HepG2 (cell line): Measurements from ENCODE around the gene SNX18. TPM values are rescaled to one million over a fixed set of nuclear protein-coding genes. Genes with fewer than 3 reads are reported as not detected.

Experiments
- ATAC-seq: fragments of 200-7000 bp; cut with Tn5 transposase; 3 replicates; pipeline ENCODE4 v1.9.1; 2020; ENCODE audit warnings: mild to moderate bottlenecking, moderate library complexity
- BruUV-seq: library from RNA; stranded (reverse); fragments of 400-500 nt; replicated peaks from 2 replicates; lab custom pipeline; 2021; lab: Mats Ljungman, UMichigan
- CTCF ChIA-PET: fragments of 300-600 bp; formaldehyde crosslinking; extraction: SDS; loops from one replicate; lab custom pipeline; 2021; ENCODE audit warnings: low total read pairs, inconsistent platforms, low intra/inter-chr PET ratio; lab: Yijun Ruan, JAX
- POLR2A ChIA-PET: fragments of 350-600 bp; sonication (Branson Sonifier 250); formaldehyde crosslinking; loops from one replicate; lab custom pipeline; 2020; ENCODE audit warnings: antibody characterized with exemption, inconsistent platforms; lab: Yijun Ruan, JAX
- DNase-seq: peaks from one replicate; pipeline ENCODE4 v3.0.0-alpha.2; 2015; ENCODE audit warnings: low spot score
- FAIRE-seq: peaks from 3 replicates; lab custom pipeline; 2011; peaks lifted over from hg19 to GRCh38; lab: Jason Lieb, UNC
- H2AFZ ChIP-seq: one replicate; pipeline ENCODE4 v1.6.1; 2011; ENCODE audit warnings: low read length, inconsistent platforms
- H3K27ac ChIP-seq: fragments of 300-600 bp; 3 replicates; pipeline ENCODE4 v1.8.0; 2011; ENCODE audit warnings: mixed run types, mild to moderate bottlenecking, mixed read lengths, low read length, inconsistent platforms; ENCODE audit not compliant: insufficient read depth; ENCODE audit errors: extremely low read length
- H3K27me3 ChIP-seq, 2 experiments: fragments of 200-600 bp in 1 of 2; 2 replicates in 1 of 2; 3 replicates in 1 of 2; pipeline versions ENCODE4 v1.6.0 to v1.8.0; 2011; ENCODE audit warnings: low read length in 2 of 2, mild to moderate bottlenecking in 2 of 2, moderate library complexity in 2 of 2, inconsistent platforms in 1 of 2; ENCODE audit not compliant: insufficient read depth in 2 of 2, control insufficient read depth in 1 of 2
- H3K36me3 ChIP-seq, 2 experiments: fragments of 200-600 bp in 1 of 2; replicated peaks in 1 of 2; 2 replicates in 1 of 2; 3 replicates in 1 of 2; pipeline versions ENCODE4 v1.5.1 to v1.8.0; 2011; ENCODE audit warnings: low read length in 2 of 2, inconsistent platforms in 1 of 2; ENCODE audit not compliant: insufficient read depth in 2 of 2, control insufficient read depth in 1 of 2
- H3K4me1 ChIP-seq: 2 replicates; pipeline ENCODE4 v1.5.1; 2012; ENCODE audit warnings: low read length, inconsistent platforms; ENCODE audit not compliant: insufficient read depth
- H3K4me2 ChIP-seq: 2 replicates; pipeline ENCODE4 v1.6.0; 2011; ENCODE audit warnings: low read depth, low read length, inconsistent platforms
- H3K4me3 ChIP-seq, 3 experiments: fragments of 200-600 bp in 1 of 3; sonication (generic), shearing (Covaris generic) in 1 of 3; replicated peaks in 1 of 3; 2 replicates each; pipeline ENCODE4 v1.5.1; 2011 to 2016; ENCODE audit warnings: low read length in 3 of 3, inconsistent platforms in 2 of 3, low read depth in 2 of 3, mild to moderate bottlenecking in 2 of 3, control low read depth in 1 of 3, mixed read lengths in 1 of 3; ENCODE audit not compliant: insufficient read depth in 1 of 3
- H3K79me2 ChIP-seq: one replicate; pipeline ENCODE4 v1.6.1; 2011; ENCODE audit warnings: low read length, inconsistent platforms; ENCODE audit not compliant: insufficient read depth
- H3K9ac ChIP-seq: 2 replicates; pipeline ENCODE4 v1.6.0; 2011; ENCODE audit warnings: mild to moderate bottlenecking, low read depth, low read length, inconsistent platforms; ENCODE audit not compliant: insufficient read depth
- H3K9me3 ChIP-seq: 2 replicates; pipeline ENCODE4 v1.5.1; 2012; ENCODE audit warnings: mild to moderate bottlenecking, low read length
- H4K20me1 ChIP-seq: 2 replicates; pipeline ENCODE4 v1.6.0; 2011; ENCODE audit warnings: inconsistent platforms, mild to moderate bottlenecking, low read length, moderate library complexity; ENCODE audit not compliant: insufficient read depth
- ATF1 ChIP-seq: IDR thresholded peaks from 2 replicates; pipeline ENCODE4 v1.6.1; 2016; ENCODE audit warnings: mild to moderate bottlenecking, control low read depth
- ATM ChIP-seq: fragments of 450-650 bp; IDR thresholded peaks from 2 replicates; pipeline ENCODE4 v1.7.1; 2017; ENCODE audit warnings: mild to moderate bottlenecking, borderline replicate concordance
- CREBL2 ChIP-seq: sonication (generic); formaldehyde crosslinking; IDR thresholded peaks from 2 replicates; pipeline ENCODE4 v1.8.1; 2023; ENCODE audit warnings: missing genetic modification reagents, mild to moderate bottlenecking, borderline replicate concordance
- CSRNP1 ChIP-seq: sonication (generic); formaldehyde crosslinking; IDR thresholded peaks from 2 replicates; pipeline ENCODE4 v1.8.1; 2023; ENCODE audit warnings: mild to moderate bottlenecking, missing genetic modification reagents
- KDM4B ChIP-seq: sonication (generic); formaldehyde crosslinking; IDR thresholded peaks from 2 replicates; pipeline ENCODE4 v1.4.0; 2020; ENCODE audit warnings: missing genetic modification reagents
- NFKB2 ChIP-seq: sonication (generic); formaldehyde crosslinking; IDR thresholded peaks from 2 replicates; pipeline ENCODE4 v1.4.0; 2020; ENCODE audit warnings: missing genetic modification reagents, borderline replicate concordance
- SAFB2 ChIP-seq: sonication (generic); formaldehyde crosslinking; IDR thresholded peaks from 2 replicates; pipeline ENCODE4 v1.5.1; 2020; ENCODE audit warnings: missing genetic modification reagents, low read depth, mild to moderate bottlenecking, borderline replicate concordance
- SIX4 ChIP-seq: sonication (generic); formaldehyde crosslinking; IDR thresholded peaks from 2 replicates; pipeline ENCODE4 v1.4.0; 2020; ENCODE audit warnings: missing genetic modification reagents
- SNAPC2 ChIP-seq: sonication (generic); formaldehyde crosslinking; IDR thresholded peaks from 2 replicates; pipeline ENCODE4 v1.8.1; 2022; ENCODE audit warnings: mild to moderate bottlenecking, missing genetic modification reagents
- SP2 ChIP-seq: sonication (generic); formaldehyde crosslinking; IDR thresholded peaks from 2 replicates; pipeline ENCODE4 v1.5.1; 2020; ENCODE audit warnings: mild to moderate bottlenecking, missing genetic modification reagents
- SRSF1 ChIP-seq: fragments of 200-400 bp; formaldehyde crosslinking; optimal IDR thresholded peaks from 2 replicates; pipeline ENCODE3; 2017; ENCODE audit warnings: mild to moderate bottlenecking, low read depth, low read length, moderate library complexity
- ZBTB20 ChIP-seq: sonication (generic); formaldehyde crosslinking; IDR thresholded peaks from 2 replicates; pipeline ENCODE4 v1.8.1; 2023; ENCODE audit warnings: missing genetic modification reagents, low read depth, mild to moderate bottlenecking, borderline replicate concordance
- ZNF607 ChIP-seq: sonication (generic); formaldehyde crosslinking; IDR thresholded peaks from 2 replicates; pipeline ENCODE4 v1.5.1; 2020; ENCODE audit warnings: missing genetic modification reagents, mild to moderate bottlenecking, borderline replicate concordance
- ZNF747 ChIP-seq: sonication (generic); formaldehyde crosslinking; IDR thresholded peaks from 2 replicates; pipeline ENCODE4 v1.8.1; 2023; ENCODE audit warnings: missing genetic modification reagents, mild to moderate bottlenecking, borderline replicate concordance
- ZSCAN12 ChIP-seq: sonication (generic); formaldehyde crosslinking; IDR thresholded peaks from 2 replicates; pipeline ENCODE4 v1.9.0; 2021; ENCODE audit warnings: mild to moderate bottlenecking, missing genetic modification reagents
- ZZZ3 ChIP-seq: sonication (generic); formaldehyde crosslinking; IDR thresholded peaks from 2 replicates; pipeline ENCODE4 v1.4.0; 2020; ENCODE audit warnings: missing genetic modification reagents, mild to moderate bottlenecking, borderline replicate concordance
- WGBS: methylation state at CpG from one replicate; pipeline ENCODE4 v1.1.6; 2017; ENCODE audit warnings: low lambda C conversion rate; 5-methylcytosine and 5-hydroxymethylcytosine counted together
- in situ Hi-C: cut with HindIII; loops from 2 replicates; pipeline ENCODE4 v1.10.0; 2017; ENCODE audit warnings: low pct_unique_long_range_greater_than_20kb; ENCODE audit not compliant: extremely low pct_ligation_motif_present
- intact Hi-C: fragments of 100-400 bp; cut with micrococcal nuclease; formaldehyde crosslinking; loops from one replicate; pipeline ENCODE4 v1.10.0; 2022; ENCODE audit not compliant: unreplicated experiment
- polyA plus RNA-seq, 8 experiments: library from polyadenylated mRNA; depleted of rRNA in 3 of 8; stranded (reverse) in 7 of 8; unstranded in 1 of 8; fragments of >200 nt; fragmentation: Illumina TruSeq in 4 of 8; extraction: Trizol in 4 of 8; gene quantifications; 2 replicates each; pipeline versions ENCODE4 v1.2.1 to v1.2.3, GENCODE V29; 2011 to 2016; ENCODE audit warnings: low read depth in 4 of 8, missing spikeins in 1 of 8, mixed read lengths in 1 of 8; ENCODE audit not compliant: insufficient read depth in 1 of 8
- total RNA-seq, 5 experiments: library from RNA; depleted of rRNA; stranded (reverse); fragments of >200 nt; fragmentation: Illumina TruSeq; extraction: Trizol; gene quantifications; 2 replicates each; pipeline ENCODE4 v1.2.3, GENCODE V29; 2016; ENCODE audit warnings: low read depth in 1 of 5
- TF ChIP-seq, protein P1 (sequence below): sonication (generic); formaldehyde crosslinking; IDR thresholded peaks from 2 replicates; pipeline ENCODE4 v1.4.0; 2020; ENCODE audit warnings: low read depth, mild to moderate bottlenecking, missing genetic modification reagents
- TF ChIP-seq, protein P2 (sequence below): sonication (generic); formaldehyde crosslinking; IDR thresholded peaks from 2 replicates; pipeline ENCODE4 v1.5.1; 2020; ENCODE audit warnings: mild to moderate bottlenecking, missing genetic modification reagents, moderate library complexity

Gene SNX18
- total and polyA plus RNA-seq, 2 of the 13 experiments (the other 11 are each of a cell fraction or from before 2014, with no cell fraction given): 2.3 to 6.2 TPM

DNA sequence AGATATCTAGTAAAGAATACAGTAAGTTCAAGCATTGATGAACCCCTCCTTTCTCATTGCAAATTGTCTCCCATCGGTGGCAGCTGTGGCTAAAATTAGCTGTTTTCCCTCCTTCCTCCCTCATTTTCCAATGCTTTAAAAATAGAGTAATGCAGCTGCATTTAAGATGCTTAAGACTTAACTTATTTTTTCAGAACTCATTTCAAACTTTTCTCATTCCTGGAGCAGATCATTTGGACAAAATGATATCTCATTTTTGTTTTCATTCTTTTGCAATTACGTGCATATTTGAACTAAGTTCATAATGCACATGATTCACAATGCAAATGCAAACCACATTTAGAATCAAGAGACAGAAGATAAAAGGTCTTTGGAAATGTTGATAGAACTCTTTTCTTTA lies 47.4 kb upstream of the SNX18 start (continued):
- TF ChIP-seq CSRNP1 (no peak), SAFB2 (CRISPR knock-in tag) (no peak)

DNA sequence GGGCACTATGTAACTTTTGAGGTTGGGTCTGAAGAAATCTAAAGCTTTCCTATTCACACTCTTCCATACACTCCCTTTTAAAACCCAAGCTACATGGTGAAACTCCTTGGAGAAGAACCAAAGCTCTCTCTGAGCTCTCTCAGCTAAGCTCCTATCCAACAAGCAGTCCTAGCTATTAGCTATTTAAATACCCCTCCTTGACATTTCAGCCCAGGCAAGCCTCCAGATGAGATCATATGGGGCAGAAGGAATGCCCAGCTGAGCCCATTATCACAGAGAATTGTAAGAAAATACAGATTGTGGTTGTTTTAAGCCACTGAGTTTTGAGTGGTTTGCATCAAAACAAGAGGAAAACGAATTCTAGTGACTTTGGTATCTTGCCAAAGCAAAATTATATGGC lies 46.9 kb upstream of the SNX18 start:
- no peaks in the 10 kb centered on the region for H3K79me2 ChIP-seq
- H3K27ac ChIP-seq: no peak overlapping the region
- H3K36me3 ChIP-seq: no peaks in the 10 kb centered on the region
- no peak for DNase-seq
- no peak for FAIRE-seq
- no peaks in the 10 kb centered on the region for H3K4me1 ChIP-seq
- H3K4me3 ChIP-seq: no peak overlapping the region
- H3K9me3 ChIP-seq: no peaks in the 10 kb centered on the region
- H4K20me1 ChIP-seq: no peaks in the 10 kb centered on the region
- no TSS peak for BruUV-seq
- ChIA-PET POLR2A (interaction anchor here (0.6 kb wide), 1 partner anchor 11 kb away, joined by 4 read pairs; no protein-coding TSS in a partner anchor), CTCF (no interaction called here)
- no peak for ATAC-seq
- in situ Hi-C loops (no loop called here), intact Hi-C loops (no loop called here)
- H3K27me3 ChIP-seq: no peaks in the 10 kb centered on the region; a peak in 1 of 5 replicates
- no peak overlapping the region for H2AFZ ChIP-seq
- H3K4me2 ChIP-seq: no peak overlapping the region
- 0% methylated on average over 1 of the region's 1 CpG for WGBS
- no peak overlapping the region for H3K9ac ChIP-seq
- TF ChIP-seq ATM (no peak), CREBL2 (CRISPR knock-in tag) (no peak), KDM4B (no peak), ZZZ3 (CRISPR knock-in tag) (no peak), ATF1 (CRISPR knock-in tag) (no peak), SP2 (no peak), SNAPC2 (CRISPR knock-in tag) (no peak), NFKB2 (no peak), ZNF607 (CRISPR knock-in tag) (no peak), ZSCAN12 (CRISPR knock-in tag) (no peak), SIX4 (CRISPR knock-in tag) (no peak), ZNF747 (CRISPR knock-in tag) (no peak), ZBTB20 (no peak), SRSF1 (no peak)
- TF ChIP-seq, protein P1, sequence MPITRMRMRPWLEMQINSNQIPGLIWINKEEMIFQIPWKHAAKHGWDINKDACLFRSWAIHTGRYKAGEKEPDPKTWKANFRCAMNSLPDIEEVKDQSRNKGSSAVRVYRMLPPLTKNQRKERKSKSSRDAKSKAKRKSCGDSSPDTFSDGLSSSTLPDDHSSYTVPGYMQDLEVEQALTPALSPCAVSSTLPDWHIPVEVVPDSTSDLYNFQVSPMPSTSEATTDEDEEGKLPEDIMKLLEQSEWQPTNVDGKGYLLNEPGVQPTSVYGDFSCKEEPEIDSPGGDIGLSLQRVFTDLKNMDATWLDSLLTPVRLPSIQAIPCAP (CRISPR knock-in tag): no peak
- TF ChIP-seq, protein P2, sequence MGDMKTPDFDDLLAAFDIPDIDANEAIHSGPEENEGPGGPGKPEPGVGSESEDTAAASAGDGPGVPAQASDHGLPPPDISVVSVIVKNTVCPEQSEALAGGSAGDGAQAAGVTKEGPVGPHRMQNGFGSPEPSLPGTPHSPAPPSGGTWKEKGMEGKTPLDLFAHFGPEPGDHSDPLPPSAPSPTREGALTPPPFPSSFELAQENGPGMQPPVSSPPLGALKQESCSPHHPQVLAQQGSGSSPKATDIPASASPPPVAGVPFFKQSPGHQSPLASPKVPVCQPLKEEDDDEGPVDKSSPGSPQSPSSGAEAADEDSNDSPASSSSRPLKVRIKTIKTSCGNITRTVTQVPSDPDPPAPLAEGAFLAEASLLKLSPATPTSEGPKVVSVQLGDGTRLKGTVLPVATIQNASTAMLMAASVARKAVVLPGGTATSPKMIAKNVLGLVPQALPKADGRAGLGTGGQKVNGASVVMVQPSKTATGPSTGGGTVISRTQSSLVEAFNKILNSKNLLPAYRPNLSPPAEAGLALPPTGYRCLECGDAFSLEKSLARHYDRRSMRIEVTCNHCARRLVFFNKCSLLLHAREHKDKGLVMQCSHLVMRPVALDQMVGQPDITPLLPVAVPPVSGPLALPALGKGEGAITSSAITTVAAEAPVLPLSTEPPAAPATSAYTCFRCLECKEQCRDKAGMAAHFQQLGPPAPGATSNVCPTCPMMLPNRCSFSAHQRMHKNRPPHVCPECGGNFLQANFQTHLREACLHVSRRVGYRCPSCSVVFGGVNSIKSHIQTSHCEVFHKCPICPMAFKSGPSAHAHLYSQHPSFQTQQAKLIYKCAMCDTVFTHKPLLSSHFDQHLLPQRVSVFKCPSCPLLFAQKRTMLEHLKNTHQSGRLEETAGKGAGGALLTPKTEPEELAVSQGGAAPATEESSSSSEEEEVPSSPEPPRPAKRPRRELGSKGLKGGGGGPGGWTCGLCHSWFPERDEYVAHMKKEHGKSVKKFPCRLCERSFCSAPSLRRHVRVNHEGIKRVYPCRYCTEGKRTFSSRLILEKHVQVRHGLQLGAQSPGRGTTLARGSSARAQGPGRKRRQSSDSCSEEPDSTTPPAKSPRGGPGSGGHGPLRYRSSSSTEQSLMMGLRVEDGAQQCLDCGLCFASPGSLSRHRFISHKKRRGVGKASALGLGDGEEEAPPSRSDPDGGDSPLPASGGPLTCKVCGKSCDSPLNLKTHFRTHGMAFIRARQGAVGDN (CRISPR knock-in tag): no peak
